GM12872 (cell line): ENCODE data around the gene CFAP73.
A peak's percentile ranks its signal among the peaks of the same experiment; 100 is the strongest.

ENCODE experiments used
- TF ChIP-seq, protein P1 (sequence below): IDR thresholded peaks from 3 replicates; pipeline ENCODE4 v1.5.1; 2011; ENCODE audit warnings: low read depth, mild to moderate bottlenecking, low read length, moderate library complexity; ENCODE audit not compliant: insufficient read depth

The CFAP73 gene

DNA sequence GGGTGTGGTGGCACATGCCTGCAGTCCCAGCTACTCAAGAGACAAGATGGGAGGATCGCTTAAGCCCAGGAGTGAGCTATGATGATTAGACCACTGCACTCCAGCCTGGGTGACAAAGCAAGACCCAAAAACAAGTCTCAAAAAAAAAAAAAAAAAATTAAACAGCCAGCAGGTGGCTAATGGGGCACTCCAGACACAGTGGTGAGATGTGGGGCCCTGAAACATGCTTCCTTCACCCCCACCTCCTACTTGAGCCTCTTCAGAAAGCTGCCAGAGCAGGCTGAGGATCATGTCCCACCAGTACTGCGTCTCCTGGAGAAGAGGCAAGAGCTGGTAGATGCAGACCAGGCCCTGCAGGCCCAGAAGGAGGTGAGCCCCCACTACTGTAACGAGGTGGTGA lies 2.1 kb downstream of the CFAP73 start:
- TF ChIP-seq, protein P1, sequence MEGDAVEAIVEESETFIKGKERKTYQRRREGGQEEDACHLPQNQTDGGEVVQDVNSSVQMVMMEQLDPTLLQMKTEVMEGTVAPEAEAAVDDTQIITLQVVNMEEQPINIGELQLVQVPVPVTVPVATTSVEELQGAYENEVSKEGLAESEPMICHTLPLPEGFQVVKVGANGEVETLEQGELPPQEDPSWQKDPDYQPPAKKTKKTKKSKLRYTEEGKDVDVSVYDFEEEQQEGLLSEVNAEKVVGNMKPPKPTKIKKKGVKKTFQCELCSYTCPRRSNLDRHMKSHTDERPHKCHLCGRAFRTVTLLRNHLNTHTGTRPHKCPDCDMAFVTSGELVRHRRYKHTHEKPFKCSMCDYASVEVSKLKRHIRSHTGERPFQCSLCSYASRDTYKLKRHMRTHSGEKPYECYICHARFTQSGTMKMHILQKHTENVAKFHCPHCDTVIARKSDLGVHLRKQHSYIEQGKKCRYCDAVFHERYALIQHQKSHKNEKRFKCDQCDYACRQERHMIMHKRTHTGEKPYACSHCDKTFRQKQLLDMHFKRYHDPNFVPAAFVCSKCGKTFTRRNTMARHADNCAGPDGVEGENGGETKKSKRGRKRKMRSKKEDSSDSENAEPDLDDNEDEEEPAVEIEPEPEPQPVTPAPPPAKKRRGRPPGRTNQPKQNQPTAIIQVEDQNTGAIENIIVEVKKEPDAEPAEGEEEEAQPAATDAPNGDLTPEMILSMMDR = no peak

DNA sequence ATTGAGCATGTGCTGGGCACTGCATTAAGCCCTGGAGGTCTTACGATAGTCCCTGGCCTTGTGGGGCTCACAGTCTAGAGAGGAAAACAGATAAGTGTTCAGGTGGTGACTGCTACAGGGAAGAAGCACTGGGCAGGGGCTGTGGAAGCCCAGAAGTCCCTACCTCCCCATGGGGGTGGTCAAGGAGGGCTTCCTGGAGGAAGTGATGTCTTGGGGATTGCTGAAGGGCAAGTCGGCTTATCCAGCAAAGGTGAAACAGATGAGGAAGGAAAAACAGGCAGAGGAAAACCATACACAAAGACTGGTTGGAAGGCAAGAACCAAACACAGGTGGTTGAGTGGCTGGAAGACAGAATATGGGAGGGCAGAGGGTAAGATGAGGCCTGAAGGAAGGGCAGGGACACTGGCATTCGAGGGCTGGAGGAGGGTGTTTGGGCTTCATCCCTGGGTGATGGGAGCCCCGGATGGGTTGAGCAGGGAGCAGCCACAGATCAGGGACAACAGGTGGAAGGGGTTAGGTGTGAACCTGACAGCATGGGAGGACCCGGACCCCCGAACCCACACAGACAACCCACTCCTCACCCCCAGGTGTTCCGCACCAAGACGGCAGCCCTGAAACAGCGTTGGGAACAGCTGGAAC lies 2.8 kb downstream of the CFAP73 start:
- TF ChIP-seq, protein P1 = no peak

DNA sequence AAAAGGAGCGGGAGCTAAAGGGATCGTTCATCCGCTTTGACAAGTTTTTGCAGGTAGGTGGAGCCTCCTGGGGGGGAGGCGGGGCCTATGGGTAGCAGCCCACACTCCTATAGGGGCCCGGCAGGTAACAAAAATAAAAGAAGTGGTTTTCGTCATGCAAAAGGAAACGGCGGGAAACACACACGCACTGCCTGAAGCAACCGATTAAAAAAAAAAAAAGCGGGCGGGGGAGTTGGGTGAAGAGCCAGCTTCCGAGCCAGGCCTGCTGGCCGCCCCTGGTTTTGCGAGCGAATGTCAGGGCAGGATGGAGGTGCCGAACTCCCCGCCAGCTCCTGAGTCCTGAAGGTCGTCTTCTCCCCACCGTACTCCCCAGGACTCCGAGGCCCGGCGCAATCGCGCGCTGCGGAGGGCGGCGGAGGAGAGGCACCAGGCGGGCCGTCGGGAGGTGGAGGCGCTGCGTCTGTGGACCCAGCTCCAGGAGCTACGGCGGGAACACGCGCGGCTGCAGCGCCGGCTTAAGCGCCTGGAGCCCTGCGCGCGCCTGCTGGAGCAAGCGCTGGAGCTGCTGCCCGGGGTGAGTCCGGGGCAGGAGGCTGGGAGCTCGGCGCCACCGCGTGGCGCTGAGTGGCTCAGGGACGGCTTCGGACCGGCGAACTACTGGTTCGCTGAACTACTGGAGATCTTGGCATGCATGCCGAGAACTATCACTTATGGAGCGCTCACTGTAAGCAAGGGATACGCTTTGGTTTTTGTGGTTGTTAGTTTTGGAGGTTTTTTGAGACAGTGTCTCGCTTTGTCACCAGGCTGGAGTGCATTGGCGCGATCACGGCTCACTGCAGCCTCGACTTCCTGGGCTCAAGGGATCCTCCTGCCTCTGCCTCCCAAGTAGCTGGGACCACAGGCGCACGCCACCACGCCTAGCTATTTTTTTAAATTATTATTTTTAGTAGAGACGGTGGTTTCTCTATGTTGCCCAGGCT lies 3.6 kb downstream of the CFAP73 start:
- TF ChIP-seq, protein P1 = peak; percentile 58

DNA sequence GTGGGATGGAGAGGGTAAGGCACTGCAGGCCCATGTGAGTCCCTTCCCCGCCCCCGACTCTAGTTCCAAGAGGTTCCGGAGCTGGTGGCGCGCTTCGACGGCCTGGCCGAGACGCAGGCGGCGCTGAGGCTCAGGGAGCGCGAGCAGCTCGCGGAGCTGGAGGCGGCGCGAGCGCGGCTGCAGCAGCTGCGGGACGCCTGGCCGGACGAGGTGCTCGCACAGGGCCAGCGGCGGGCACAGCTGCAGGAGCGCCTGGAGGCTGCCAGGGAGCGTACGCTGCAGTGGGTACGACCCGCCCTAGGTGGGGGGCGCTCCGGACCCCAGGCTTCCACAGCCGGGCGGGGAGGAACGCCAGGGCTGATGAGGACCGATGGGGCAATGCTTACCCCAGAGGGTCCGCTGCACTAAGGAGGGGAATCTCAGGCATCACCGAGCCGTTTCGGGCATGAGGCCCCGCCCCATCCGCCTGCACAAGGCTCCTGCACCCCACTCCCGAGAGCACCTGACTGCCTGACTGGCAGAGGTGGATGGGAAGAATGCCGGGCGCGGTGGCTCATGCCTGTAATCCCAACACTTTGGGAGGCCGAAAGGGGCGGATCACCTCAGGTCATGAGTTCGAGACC lies 4.9 kb downstream of the CFAP73 start:
- TF ChIP-seq, protein P1 = no peak

DNA sequence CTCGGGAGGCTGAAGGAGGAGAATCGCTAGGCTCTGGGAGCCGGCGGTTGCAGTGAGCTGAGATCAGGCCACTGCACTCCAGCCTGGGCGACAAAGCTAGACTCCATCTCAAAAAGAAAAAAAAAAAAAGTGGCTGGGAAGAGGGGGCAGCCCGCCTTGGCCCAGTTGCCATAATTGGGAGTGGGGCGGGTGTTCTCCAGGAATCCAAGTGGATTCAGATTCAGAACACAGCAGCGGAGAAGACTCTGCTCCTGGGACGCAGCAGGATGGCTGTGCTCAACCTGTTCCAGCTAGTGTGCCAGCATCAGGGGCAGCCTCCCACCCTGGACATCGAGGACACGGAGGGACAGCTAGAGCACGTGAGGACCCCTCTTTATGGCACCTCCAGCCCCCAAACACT lies 5.5 kb downstream of the CFAP73 start:
- TF ChIP-seq, protein P1 = no peak

DNA sequence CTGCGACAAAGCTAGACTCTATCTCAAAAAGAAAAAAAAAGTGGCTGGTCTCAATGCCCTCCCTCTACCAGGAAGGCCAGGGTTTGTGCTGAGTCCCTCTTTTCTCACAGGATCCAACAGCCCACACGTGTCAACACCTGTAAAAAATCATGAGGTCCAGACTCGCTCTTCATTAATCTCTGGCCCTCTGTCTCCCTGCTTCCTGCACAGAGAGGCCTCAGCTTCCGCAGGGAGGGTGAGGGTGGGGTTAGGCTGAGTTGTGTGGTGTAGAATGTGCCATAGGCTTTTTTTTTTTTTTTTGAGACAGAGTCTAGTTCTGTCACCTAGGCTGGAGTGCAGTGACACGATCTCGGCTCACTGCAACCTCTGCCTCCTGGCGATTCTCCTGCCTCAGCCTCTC lies 6.1 kb downstream of the CFAP73 start:
- TF ChIP-seq, protein P1 = no peak

DNA sequence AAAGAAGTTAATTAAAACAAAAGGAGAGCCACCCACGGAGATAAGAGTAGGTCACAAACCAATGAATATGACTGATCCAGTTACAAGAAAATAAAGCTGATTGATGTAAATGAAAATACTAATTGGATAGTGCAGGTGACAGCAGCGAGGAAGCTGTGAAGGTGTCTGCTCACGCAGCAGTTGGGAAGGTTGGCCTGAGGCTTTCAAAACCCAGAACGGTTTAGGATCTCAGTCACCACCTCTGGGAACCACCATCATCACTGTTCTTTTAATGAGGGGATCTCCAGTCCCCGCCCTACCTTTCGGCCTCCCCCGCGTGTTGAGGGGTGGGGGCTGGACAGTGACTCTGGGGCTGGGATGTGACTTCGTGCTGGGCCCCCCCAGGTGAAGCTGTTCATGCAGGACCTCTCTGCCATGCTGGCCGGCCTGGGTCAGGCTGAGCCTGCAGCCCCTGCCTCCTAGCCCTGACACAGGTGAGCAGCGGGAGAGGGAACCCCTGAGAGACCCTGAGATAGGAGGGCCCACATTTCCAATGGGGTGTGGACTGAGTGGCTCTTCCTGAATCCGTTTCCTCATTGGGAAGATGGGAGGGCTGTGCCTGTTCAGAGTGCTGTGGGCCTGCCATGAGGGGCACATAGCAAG lies 7.8 kb downstream of the CFAP73 start:
- TF ChIP-seq, protein P1 = no peak
